K562 (cell line): ENCODE results near the gene KIFAP3.

Source experiments
- BRF1 ChIP-seq: IDR thresholded peaks from 3 replicates; pipeline ENCODE4 v1.6.1; 2011; ENCODE audit warnings: borderline replicate concordance, mild to moderate bottlenecking; ENCODE audit not compliant: insufficient read length; ENCODE audit errors: extremely low read depth
- C11orf30 ChIP-seq: fragments of 450-650 bp; IDR thresholded peaks from 2 replicates; pipeline ENCODE4 v1.6.1; 2016; ENCODE audit warnings: low read depth, mild to moderate bottlenecking
- EZH2 ChIP-seq: IDR thresholded peaks from 2 replicates; pipeline ENCODE4 v1.6.1; 2012; ENCODE audit warnings: low read depth, mild to moderate bottlenecking, inconsistent platforms, low read length, borderline replicate concordance
- KDM1A ChIP-seq, 2 experiments: fragments of 450-650 bp; IDR thresholded peaks; 2 replicates each; pipeline ENCODE4 v1.6.1; 2016; ENCODE audit warnings: mild to moderate bottlenecking in 2 of 2
- TF ChIP-seq, protein P1 (sequence below), 3 experiments: IDR thresholded peaks in 2 of 3; conservative IDR thresholded peaks in 1 of 3; 2 replicates each; pipeline ENCODE4 v1.5.1; 2011 to 2012; ENCODE audit warnings: low read length in 3 of 3, mild to moderate bottlenecking in 3 of 3, control low read depth in 2 of 3, improper control_type of control experiment in 1 of 3, inconsistent platforms in 1 of 3, low read depth in 1 of 3, mixed read lengths in 1 of 3, moderate library complexity in 1 of 3; ENCODE audit not compliant: insufficient read depth in 2 of 3
- TF ChIP-seq, protein P2 (sequence below), 2 experiments: fragments of 450-650 bp in 1 of 2; sonication (generic) in 1 of 2; formaldehyde crosslinking in 1 of 2; IDR thresholded peaks; 2 replicates each; pipeline versions ENCODE4 v1.7.1 to v1.9.0; 2016 to 2022; ENCODE audit warnings: inconsistent platforms in 1 of 2, mild to moderate bottlenecking in 1 of 2, missing genetic modification reagents in 1 of 2

DNA sequence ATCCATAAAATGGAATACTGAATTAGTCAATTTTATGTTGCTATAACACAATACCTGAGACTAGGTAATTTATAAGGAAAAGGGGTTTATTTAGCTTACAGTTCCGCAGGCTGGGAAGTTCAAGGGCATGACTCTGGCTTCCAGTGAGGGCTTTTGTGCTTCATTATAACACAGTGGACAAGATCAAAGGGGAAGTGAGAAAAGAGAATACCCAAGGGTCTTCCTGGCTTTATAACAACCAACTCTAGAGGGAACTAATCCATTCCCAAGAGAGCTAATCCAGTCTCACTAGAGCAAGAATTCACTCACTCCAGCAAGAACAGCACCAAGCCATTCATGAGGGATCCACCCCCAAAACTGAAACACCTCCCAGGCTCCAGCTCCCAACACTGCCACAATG lies 3.1 kb downstream of the KIFAP3 start:
- no peak for TF ChIP-seq KDM1A (IDR thresholded peaks at IDR 0.05)
- TF ChIP-seq, protein P1, sequence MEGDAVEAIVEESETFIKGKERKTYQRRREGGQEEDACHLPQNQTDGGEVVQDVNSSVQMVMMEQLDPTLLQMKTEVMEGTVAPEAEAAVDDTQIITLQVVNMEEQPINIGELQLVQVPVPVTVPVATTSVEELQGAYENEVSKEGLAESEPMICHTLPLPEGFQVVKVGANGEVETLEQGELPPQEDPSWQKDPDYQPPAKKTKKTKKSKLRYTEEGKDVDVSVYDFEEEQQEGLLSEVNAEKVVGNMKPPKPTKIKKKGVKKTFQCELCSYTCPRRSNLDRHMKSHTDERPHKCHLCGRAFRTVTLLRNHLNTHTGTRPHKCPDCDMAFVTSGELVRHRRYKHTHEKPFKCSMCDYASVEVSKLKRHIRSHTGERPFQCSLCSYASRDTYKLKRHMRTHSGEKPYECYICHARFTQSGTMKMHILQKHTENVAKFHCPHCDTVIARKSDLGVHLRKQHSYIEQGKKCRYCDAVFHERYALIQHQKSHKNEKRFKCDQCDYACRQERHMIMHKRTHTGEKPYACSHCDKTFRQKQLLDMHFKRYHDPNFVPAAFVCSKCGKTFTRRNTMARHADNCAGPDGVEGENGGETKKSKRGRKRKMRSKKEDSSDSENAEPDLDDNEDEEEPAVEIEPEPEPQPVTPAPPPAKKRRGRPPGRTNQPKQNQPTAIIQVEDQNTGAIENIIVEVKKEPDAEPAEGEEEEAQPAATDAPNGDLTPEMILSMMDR (IDR thresholded peaks at IDR 0.05 in 2 of 3, conservative IDR thresholded peaks at IDR 0.05 in 1 of 3; ENCODE audit: insufficient read depth in 2 of 3, low read depth in 1 of 3, low read length in 3 of 3): no peak
- no peak for TF ChIP-seq C11orf30
- no peak for TF ChIP-seq BRF1
- TF ChIP-seq, protein P2, sequence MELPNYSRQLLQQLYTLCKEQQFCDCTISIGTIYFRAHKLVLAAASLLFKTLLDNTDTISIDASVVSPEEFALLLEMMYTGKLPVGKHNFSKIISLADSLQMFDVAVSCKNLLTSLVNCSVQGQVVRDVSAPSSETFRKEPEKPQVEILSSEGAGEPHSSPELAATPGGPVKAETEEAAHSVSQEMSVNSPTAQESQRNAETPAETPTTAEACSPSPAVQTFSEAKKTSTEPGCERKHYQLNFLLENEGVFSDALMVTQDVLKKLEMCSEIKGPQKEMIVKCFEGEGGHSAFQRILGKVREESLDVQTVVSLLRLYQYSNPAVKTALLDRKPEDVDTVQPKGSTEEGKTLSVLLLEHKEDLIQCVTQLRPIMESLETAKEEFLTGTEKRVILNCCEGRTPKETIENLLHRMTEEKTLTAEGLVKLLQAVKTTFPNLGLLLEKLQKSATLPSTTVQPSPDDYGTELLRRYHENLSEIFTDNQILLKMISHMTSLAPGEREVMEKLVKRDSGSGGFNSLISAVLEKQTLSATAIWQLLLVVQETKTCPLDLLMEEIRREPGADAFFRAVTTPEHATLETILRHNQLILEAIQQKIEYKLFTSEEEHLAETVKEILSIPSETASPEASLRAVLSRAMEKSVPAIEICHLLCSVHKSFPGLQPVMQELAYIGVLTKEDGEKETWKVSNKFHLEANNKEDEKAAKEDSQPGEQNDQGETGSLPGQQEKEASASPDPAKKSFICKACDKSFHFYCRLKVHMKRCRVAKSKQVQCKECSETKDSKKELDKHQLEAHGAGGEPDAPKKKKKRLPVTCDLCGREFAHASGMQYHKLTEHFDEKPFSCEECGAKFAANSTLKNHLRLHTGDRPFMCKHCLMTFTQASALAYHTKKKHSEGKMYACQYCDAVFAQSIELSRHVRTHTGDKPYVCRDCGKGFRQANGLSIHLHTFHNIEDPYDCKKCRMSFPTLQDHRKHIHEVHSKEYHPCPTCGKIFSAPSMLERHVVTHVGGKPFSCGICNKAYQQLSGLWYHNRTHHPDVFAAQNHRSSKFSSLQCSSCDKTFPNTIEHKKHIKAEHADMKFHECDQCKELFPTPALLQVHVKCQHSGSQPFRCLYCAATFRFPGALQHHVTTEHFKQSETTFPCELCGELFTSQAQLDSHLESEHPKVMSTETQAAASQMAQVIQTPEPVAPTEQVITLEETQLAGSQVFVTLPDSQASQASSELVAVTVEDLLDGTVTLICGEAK (IDR thresholded peaks at IDR 0.05): no peak
- TF ChIP-seq, protein P2 (CRISPR knock-in tag; IDR thresholded peaks at IDR 0.05): no peak
- no peak for TF ChIP-seq EZH2
